Measurements from ENCODE around the gene PON3.

DNA sequence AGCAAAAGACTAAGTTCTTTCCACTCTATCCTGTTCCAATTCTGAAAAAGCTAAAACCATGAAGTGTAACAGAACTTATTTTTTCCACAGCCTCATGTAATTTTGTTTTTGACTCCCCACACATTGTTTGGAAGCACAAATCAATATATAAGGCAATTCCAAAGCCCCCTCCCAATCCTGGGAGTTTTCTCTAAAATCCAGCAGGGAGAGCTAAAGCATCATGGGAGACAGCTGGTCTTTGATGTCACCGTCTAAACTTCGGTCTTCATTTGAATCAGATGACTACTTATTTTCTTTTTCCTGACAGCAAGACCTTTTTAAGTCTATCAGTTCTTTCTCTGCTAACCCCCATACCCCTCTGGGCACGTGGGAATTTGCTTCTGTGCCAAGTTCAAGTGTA lies 38.6 kb downstream of the PON3 start:
- TF ChIP-seq, protein P1, sequence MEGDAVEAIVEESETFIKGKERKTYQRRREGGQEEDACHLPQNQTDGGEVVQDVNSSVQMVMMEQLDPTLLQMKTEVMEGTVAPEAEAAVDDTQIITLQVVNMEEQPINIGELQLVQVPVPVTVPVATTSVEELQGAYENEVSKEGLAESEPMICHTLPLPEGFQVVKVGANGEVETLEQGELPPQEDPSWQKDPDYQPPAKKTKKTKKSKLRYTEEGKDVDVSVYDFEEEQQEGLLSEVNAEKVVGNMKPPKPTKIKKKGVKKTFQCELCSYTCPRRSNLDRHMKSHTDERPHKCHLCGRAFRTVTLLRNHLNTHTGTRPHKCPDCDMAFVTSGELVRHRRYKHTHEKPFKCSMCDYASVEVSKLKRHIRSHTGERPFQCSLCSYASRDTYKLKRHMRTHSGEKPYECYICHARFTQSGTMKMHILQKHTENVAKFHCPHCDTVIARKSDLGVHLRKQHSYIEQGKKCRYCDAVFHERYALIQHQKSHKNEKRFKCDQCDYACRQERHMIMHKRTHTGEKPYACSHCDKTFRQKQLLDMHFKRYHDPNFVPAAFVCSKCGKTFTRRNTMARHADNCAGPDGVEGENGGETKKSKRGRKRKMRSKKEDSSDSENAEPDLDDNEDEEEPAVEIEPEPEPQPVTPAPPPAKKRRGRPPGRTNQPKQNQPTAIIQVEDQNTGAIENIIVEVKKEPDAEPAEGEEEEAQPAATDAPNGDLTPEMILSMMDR (IDR thresholded peaks at IDR 0.05; ENCODE audit: low read depth, low read length) = no peak
- no peak for TF ChIP-seq POLR2A (IDR thresholded peaks at IDR 0.05; ENCODE audit: extremely low read depth, insufficient read length)
- TF ChIP-seq MYC (IDR thresholded peaks at IDR 0.05; ENCODE audit: low read depth, low read length) = no peak

Measured in NB4 (cell line).